OCI-LY7 (cell line): ENCODE measurements around the gene GRK5. TPM values are rescaled to one million over a fixed set of nuclear protein-coding genes. Genes with fewer than 3 reads are reported as not detected.

Source experiments
- BruUV-seq: library from RNA; stranded (reverse); fragments of 400-500 nt; replicated peaks from 2 replicates; lab custom pipeline; 2021; lab: Mats Ljungman, UMichigan
- CTCF ChIA-PET: fragments of 300-600 bp; sonication (Branson Sonifier 250); formaldehyde crosslinking; loops from one replicate; lab custom pipeline; 2022; ENCODE audit warnings: antibody characterized with exemption; ENCODE audit not compliant: unreplicated experiment; lab: Charles Lee
- POLR2A ChIA-PET: fragments of 300-600 bp; sonication (Branson Sonifier 250); formaldehyde crosslinking; loops from one replicate; lab custom pipeline; 2022; ENCODE audit warnings: antibody characterized with exemption; lab: Charles Lee
- DNase-seq: peaks from one replicate; pipeline ENCODE4 v3.0.0-alpha.2; 2015; ENCODE audit warnings: low spot score
- H2AFZ ChIP-seq: fragments of 200-600 bp; sonication (generic), shearing (Covaris generic); 2 replicates; pipeline ENCODE4 v1.6.1; 2014; ENCODE audit warnings: mild to moderate bottlenecking, antibody characterized with exemption, low read length, moderate library complexity
- H3K27ac ChIP-seq: fragments of 200-600 bp; sonication (generic); 2 replicates; pipeline ENCODE4 v1.5.1; 2014; ENCODE audit warnings: mixed run types, low read depth, mild to moderate bottlenecking, moderate library complexity, low read length, inconsistent platforms; ENCODE audit not compliant: poor library complexity, severe bottlenecking
- H3K36me3 ChIP-seq: fragments of 200-600 bp; sonication (generic); 2 replicates; pipeline ENCODE4 v1.6.1; 2014; ENCODE audit warnings: mild to moderate bottlenecking, antibody characterized with exemption, low read length, moderate library complexity, mixed read lengths; ENCODE audit not compliant: insufficient read depth
- H3K4me1 ChIP-seq: fragments of 200-600 bp; sonication (generic); 2 replicates; pipeline ENCODE4 v1.5.1; 2014; ENCODE audit warnings: mild to moderate bottlenecking, low read length; ENCODE audit not compliant: insufficient read depth, poor library complexity, severe bottlenecking
- H3K4me2 ChIP-seq: fragments of 200-600 bp; sonication (generic); 2 replicates; pipeline ENCODE4 v1.6.1; 2014; ENCODE audit warnings: mild to moderate bottlenecking, low read length
- H3K4me3 ChIP-seq: fragments of 200-600 bp; sonication (generic); 2 replicates; pipeline ENCODE4 v1.5.1; 2014; ENCODE audit warnings: mild to moderate bottlenecking, low read depth, low read length; ENCODE audit not compliant: poor library complexity, severe bottlenecking
- H3K79me2 ChIP-seq: fragments of 200-600 bp; sonication (generic); 2 replicates; pipeline ENCODE4 v1.6.1; 2016; ENCODE audit warnings: low read depth, mild to moderate bottlenecking, low read length, moderate library complexity, mixed read lengths; ENCODE audit not compliant: insufficient read depth
- H3K9me2 ChIP-seq: fragments of 200-600 bp; sonication (generic); 2 replicates; pipeline ENCODE4 v1.6.1; 2016; ENCODE audit warnings: mild to moderate bottlenecking, low read length, mixed read lengths; ENCODE audit not compliant: insufficient read depth
- H3K9me3 ChIP-seq: fragments of 200-600 bp; sonication (generic); 2 replicates; pipeline ENCODE4 v1.6.1; 2014; ENCODE audit warnings: mild to moderate bottlenecking, mixed run types, low read length, mixed read lengths
- H4K20me1 ChIP-seq: fragments of 200-600 bp; sonication (generic); 2 replicates; pipeline ENCODE4 v1.6.1; 2014; ENCODE audit warnings: mild to moderate bottlenecking, antibody characterized with exemption, low read length, moderate library complexity, mixed read lengths; ENCODE audit not compliant: insufficient read depth
- CTCF ChIP-seq: fragments of 200-600 bp; sonication (generic); conservative IDR thresholded peaks from 2 replicates; pipeline ENCODE4 v1.5.1; 2014; ENCODE audit warnings: mild to moderate bottlenecking, antibody characterized with exemption, low read length, moderate library complexity, mixed read lengths
- EZH2phosphoT487 ChIP-seq: fragments of 200-600 bp; sonication (generic); IDR thresholded peaks from 2 replicates; pipeline ENCODE4 v1.6.1; 2018; ENCODE audit warnings: low read depth, borderline replicate concordance, mild to moderate bottlenecking, mixed run types, antibody characterized with exemption, low read length, moderate library complexity, mixed read lengths
- intact Hi-C: fragments of 100-400 bp; cut with micrococcal nuclease; formaldehyde crosslinking; loops from one replicate; pipeline ENCODE4 v1.10.0; 2022; ENCODE audit not compliant: unreplicated experiment
- total RNA-seq, 2 experiments: library from RNA; depleted of rRNA in 1 of 2; stranded (reverse); fragments of >200 nt in 1 of 2; shearing (Covaris generic) in 1 of 2; gene quantifications; 2 replicates each; pipeline ENCODE4 v1.2.3, GENCODE V29; 2014 to 2022

The GRK5 gene
- total RNA-seq, 2 experiments from 2014 or later = 4.7 to 10.2 TPM

DNA sequence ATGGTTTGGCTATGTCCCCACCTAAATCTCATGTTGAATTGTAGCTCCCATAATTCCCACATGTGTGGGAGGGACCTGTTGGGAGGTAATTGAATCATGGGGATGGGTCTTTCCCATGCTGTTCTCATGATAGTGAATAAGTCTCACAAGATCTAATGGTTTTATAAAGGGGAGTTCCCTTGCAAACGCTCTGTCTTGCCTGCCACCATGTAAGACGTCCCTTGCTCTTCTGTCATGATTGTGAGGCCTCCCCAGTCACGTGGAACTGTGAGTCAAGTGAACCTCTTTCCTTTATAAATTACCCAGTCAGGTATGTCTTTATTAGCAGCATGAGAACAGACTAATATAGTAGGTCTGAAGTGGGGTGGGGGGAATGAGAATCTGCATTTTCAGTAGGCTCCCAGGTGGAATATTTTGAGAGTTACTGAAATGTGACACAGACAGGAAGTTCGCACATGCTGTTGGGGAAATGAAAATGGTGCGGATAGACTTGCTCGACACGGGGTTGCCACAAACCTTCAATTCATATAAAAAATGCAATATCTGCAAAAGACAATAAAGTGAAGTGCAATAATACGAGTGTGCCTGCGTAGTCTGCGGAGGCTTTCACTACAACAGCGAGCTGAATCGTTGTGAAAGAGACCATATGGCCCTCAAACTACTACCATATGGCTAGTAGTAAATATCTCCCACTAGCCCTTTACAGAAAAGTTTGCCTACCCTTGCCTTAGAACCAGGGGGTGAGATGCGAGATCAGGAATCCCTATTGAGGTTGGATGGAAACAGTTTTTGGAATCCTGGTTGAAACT is 166.1 kb downstream of the GRK5 start:
- TF ChIP-seq EZH2phosphoT487 = no peak
- no peak for TF ChIP-seq CTCF
- Histone ChIP-seq H3K79me2 (no peaks in the 10 kb centered on the region), H3K9me3 (no peaks in the 10 kb centered on the region), H4K20me1 (0 out of 2 replicates have a peak, but pooled peaks cover 6% of the 10 kb centered on the region), H3K4me3 (no peak overlapping the region), H3K27ac (no peak overlapping the region), H3K4me2 (no peak overlapping the region), H3K4me1 (peaks cover 28% of the 10 kb centered on the region), H2AFZ (no peak overlapping the region), H3K9me2 (no peaks in the 10 kb centered on the region), H3K36me3 (no peaks in the 10 kb centered on the region)
- POLR2A ChIA-PET = no interaction called here
- intact Hi-C loops = no loop called here
- no peak for DNase-seq
- CTCF ChIA-PET = no interaction called here
- no TSS peak for BruUV-seq

DNA sequence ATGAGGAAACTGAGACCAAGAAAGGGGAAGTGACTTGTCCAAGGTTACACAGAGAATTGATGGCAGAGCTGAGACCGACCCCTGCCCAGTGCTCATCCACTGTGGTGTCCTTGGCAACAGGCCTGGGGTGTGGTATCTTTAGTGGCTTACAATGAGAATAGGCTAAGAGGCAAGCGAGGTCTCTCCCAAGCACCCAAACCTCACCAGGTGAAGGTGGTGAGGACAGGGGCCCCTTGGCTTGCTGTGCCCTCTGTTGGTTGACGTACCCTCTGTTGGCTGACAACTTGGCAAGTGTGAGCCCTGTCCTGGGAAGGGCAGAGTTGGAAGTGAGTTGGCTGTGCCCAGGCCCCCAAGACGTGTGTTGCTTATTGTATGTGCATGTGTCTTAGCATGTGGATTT is 166.9 kb downstream of the GRK5 start:
- H3K27ac ChIP-seq = no peak overlapping the region
- intact Hi-C loops = no loop called here

More for the DNA sequence above, 166.9 kb downstream of the GRK5 start:
- H3K9me2 ChIP-seq = no peaks in the 10 kb centered on the region
- no peak for DNase-seq
- no peaks in the 10 kb centered on the region for H3K9me3 ChIP-seq
- no TSS peak for BruUV-seq
- H3K4me1 ChIP-seq = peaks cover 21% of the 10 kb centered on the region
- no peak overlapping the region for H2AFZ ChIP-seq
- POLR2A ChIA-PET = no interaction called here
- no peaks in the 10 kb centered on the region for H3K36me3 ChIP-seq
- 0 out of 2 replicates have a peak, but pooled peaks cover 6% of the 10 kb centered on the region for H4K20me1 ChIP-seq
- no peak overlapping the region for H3K4me2 ChIP-seq
- CTCF ChIA-PET = no interaction called here
- TF ChIP-seq CTCF = no peak
- no peak for TF ChIP-seq EZH2phosphoT487
- H3K79me2 ChIP-seq = no peaks in the 10 kb centered on the region
- H3K4me3 ChIP-seq = no peak overlapping the region
